ENCODE data around the gene SRGAP3. TPM values are rescaled to one million over a fixed set of nuclear protein-coding genes. Genes with fewer than 3 reads are reported as not detected.
A peak's percentile ranks its signal among the peaks of the same experiment; 100 is the strongest.

The SRGAP3 gene
- total RNA-seq, 1 experiment from 2014 or later: 5.9 TPM

DNA sequence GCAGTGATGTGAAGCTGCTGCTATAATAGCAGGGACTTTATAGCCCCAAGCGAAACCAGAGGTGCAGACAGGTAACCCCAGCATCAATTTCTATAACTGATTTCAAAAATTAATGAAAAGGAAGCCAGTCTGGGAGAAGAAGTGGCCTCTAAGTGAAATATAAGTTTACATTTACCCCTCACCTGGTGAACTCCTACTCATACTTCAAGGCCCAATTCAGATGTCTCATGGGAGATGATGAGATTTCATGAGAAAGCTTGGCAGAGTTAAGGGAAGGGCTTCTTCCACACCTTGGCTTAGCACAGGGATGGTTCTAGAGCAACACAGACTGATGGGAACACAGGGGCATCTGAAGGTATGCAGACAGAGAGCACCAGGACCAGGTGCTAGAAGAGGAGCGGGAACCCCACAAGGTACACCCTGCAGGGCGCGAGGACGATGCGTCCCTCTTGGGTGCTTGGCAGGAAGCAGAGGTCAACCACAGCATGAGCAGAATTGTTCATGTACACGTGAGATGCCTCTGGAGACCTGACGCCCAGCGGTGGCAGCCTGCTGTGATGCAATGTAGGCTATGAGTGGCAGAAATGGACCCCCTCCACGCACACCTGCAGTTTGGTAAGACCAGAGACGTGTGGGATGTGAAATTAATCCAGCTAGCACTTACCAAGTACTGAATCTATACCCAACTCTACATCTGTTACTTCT, 102.9 kb downstream of the SRGAP3 start:
- no peak for DNase-seq (ENCODE audit: low spot score)

DNA sequence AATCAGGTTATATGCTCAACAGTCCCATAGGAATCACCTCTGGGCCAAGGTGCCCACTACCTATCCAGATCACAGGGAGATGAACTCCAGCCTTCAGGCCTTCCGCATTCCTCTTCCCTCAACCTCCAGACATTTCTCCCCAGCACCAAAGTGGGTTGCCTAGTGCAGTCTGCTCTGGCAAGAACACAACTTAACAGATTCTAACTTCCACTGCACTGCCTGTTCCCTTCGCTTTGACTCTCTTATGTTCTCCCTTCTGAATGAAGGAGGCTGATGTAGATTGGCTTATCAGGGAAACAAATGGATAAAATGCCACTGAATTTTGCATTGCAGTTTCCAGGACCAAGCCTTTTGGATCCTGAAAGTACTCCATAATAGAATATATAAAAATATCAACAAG, 106.3 kb downstream of the SRGAP3 start:
- DNase-seq (ENCODE audit: low spot score): no peak

DNA sequence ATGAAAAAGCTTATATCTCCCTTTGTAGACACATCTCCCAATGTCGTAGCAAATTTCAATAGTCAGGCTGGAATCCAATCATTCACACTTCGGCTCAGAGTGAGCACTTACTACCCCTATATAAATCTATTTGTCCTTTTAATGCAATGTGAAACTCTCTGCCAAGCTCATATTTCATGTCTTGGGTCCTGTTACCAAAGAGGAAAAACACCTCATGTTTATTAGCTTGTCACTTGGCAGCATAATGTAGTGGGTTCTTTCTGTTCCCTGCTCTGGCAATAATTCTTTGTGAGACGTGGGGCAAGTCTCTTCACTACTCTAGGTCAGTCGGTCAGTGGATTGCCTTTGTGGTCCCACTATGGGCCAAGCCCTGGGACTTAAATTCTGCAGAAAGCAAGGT, 107.1 kb downstream of the SRGAP3 start:
- DNase-seq (ENCODE audit: low spot score): no peak

DNA sequence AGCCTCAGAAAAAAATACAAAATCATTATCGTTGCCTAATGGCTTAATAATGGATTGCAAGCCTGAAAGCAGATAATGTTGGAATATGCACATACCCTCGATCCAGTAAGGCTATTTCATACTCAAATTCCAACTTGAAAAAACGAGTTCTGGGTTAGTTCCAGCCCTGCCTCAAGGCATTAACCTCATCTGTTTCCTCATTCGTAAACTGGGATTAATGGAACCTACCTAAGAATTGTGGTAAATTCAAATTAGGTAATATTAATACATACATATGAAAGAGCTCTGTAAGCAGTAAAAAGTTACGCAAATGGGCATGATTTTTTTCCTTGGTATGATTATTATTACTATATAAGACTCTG, 107.5 kb downstream of the SRGAP3 start:
- DNase-seq (ENCODE audit: low spot score): no peak

DNA sequence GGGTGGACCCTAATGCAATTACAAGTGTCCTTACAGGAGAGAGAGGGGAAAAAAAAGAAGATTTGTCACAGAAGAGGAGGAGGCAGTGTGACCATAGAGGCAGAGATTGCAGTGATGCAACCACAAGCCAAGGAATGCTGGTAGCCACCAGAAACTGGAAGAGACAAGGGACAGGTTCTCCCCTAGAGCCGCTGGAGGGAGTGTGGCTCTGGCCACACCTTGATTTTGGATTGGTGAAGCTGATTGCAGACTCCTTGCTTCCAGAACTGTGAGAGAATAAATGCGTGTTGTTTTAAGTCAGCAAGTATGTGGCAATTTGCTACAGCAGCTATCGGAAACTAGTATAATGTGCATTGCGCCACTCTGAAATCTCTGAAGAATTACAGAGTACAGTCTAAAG, 110.1 kb downstream of the SRGAP3 start:
- DNase-seq (ENCODE audit: low spot score): no peak

DNA sequence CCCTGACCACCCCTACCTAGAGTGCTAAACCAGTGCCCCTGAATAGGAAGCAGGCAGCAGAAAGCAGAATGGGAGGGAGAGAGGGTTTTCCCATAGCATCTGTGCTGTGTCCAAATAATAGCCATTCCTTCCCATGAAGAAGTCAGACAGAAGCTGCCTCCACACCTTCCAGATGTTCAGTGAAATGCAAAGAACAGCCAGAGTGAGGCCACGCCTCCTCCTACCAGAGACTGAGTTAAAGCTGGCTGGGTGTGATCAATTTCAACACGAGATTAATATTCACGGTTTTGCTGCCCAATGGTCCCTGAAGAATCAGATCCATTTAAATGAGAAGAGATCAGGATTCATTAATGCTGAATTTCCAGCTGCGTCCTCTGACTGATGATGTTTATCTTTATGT, 111.8 kb downstream of the SRGAP3 start:
- no peak for DNase-seq (ENCODE audit: low spot score)

DNA sequence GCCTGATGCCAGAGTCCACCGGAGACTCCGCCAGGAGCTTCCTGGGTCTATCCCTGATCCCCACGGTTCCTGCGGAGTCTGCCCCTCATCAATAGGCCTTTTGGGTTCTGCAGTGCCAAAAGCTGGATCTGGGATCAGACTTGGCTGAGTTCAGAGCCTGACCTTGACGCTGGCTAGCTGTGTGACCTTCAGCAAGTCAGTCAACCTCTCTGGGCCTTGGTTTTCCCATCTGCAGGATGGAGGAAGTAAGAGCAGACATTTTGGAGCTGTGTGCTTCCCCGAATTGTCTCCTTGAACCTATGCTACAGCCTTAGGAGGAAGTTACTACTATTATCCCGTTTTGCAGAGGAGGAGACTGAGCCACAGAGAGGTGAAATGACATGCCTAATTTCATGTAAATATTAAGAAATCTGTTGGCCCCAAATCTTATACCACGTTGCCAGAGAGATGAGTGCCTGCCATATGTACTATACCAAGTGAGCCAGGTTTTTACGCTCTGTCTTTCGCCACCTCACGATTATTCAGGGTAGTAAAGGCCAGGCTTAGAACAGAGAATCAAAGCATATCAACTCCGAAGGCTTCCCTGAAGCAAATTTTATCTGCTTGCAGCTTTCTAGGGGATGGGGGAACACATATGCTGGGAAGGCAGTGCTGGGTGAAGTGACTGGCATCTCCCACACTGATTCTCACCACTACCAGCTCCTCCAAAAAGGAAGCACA, 112.5 kb downstream of the SRGAP3 start:
- DNase-seq (ENCODE audit: low spot score): no peak

DNA sequence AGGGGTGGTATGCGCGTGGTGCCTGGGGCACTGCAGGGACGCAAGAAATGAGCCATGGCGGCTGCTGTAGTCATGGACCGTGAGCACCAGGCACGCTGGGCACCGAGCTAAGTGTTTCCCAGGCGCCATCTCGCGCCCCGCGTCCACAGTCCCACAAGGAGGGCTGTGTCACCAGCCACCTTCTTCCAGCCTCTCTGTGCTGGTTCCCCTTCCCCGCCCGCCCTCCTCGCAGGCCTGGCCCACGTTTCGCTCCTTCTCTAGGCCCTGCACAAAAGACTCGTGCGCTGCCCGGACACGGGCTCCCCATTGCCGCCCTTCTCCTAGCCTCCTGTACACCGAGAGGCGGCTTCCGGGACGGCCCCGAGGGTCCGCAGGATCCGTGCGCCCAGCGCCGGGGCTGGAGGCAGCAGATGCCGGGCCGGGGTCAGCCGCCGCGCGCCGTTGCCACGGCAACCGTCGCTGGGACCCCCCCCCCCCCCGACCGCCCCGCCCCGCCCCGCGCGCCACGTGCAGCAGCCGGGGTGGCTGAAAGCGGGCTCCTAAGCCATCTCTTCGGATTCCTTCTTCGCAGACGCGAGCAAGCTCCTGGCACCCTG, 113.4 kb downstream of the SRGAP3 start:
- no peak for DNase-seq (ENCODE audit: low spot score)

DNA sequence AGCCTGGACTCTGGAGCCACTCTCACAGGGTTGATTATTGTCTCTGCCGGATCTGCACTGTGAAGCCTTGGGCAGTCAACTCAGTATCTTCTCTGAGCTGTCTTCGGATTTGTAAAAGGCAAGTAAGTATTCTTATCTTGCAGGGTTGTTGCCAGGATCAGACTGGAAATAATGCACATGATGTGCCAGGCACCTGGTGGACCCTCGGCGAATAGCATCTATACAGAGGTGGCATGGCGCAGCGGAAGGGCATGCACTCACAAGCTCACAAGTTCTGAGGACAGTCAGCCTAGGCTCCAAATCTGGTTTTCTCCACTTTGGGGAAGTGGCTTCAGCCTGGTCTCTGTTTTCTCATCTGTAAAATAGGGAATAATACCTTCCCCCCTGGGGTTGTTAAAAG, 113.9 kb downstream of the SRGAP3 start:
- no peak for DNase-seq (ENCODE audit: low spot score)

DNA sequence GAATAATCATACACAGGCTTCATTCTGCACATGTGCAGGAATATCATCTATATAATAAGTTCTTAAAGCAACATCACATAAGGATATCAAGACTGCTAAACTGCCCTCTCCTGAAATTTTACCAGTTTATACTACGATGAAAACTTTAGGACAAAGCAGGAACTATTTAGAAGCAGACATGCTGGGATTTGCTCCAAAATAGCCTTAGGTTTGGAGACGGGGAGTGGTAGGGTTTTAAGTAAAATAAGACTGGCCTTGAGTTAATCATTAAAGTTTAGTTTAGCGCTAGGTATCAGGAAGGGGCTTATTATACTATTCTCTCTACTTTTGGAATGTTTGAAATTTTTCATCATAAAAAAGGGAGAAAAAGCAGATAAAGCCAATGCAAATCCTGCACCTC, 115.8 kb downstream of the SRGAP3 start:
- no peak for DNase-seq (ENCODE audit: low spot score)

DNA sequence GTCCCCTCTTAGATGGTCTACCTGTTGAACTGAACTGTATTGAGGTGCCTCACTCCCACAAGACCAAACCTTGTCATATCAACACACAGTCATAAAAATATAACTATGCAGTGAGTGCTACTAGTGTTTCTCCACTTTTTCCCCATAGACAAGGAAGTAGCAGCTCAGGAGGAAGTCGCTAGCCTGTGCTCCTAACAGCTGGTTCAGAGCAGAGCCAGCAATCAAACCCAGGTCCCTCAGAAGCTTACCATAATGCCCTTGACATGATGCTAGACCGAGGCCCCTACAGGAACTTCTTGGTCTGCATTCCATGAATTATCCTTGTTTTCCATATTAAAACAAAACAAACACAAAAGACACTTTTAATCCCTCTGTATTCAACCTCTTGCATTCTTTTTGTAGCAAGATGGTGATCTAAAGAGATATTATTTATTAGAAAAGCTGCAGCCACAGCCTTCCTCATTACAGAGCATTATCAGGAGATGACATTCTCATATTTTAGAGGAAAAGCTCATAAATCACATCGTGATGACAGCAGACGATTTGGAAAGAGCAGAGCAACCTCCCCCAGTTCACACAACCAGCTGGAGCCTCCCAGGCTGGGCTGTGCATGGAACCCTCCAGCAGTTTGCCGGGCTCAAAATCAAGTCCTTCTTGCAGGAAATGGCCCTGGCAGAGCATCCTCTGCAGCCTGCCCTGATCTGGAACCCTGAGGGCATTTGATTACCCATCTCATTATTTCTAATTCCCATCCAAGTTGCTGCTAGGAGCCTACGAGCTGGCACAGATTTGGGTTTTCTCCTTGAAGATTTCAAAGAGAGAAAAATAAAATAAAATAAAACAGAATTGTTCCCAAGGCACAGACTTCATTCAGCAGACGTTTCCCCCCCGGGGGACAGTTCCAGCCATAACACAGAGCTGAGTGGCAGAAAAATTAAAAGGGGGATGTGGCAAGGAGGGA, 118.8 kb downstream of the SRGAP3 start:
- DNase-seq (ENCODE audit: low spot score): no peak

DNA sequence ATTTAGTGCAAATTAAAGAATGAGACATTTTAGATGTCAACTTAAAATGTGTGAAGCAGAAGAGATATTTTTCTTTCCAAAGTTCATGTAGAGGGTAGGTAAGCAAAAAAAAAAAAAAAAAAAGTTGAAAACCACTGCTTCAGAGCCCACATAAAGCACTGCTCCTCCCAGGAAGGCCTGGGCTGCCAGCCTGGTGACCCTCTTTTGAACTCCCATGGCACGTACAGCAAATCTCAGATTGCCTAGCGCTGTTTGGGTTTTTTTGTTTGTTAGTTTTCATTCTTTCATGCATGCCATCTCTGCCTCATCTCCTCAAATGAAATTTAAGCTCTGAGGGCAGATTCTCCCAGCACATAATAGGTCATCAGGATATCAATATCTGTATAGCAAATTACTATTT, 120.1 kb downstream of the SRGAP3 start:
- DNase-seq (ENCODE audit: low spot score): no peak

DNA sequence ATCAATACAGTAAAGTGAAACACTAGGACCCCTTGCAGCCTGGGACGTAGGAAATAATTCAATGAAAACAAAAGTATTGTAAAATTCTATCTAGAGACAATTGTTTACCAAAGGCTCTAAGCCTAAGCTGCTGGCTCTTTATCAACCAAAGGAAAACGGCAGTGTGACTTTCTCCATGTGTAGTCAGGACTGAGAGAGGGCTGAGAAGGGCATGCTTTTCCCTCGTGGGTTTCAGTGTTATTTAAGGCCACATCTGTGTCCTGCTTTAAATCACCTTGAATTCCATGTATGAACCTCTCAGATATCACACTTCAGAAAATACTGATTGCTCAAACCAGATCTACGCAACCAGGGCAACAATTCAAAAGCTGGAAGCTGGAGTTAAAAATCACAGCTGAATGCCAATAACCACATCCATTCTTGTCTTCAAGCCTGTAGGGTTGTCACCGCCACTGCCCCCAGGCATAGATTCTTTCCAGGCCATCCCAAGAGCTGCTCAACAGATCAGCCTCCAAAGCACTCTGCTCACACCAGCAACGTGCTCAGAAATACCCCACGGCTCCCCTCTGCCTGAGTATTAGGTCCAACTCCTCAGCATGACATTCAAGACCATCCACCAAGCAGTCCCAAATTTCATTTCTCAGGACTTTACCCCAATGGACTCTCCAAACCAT, 124.0 kb downstream of the SRGAP3 start:
- no peak for DNase-seq (ENCODE audit: low spot score)

DNA sequence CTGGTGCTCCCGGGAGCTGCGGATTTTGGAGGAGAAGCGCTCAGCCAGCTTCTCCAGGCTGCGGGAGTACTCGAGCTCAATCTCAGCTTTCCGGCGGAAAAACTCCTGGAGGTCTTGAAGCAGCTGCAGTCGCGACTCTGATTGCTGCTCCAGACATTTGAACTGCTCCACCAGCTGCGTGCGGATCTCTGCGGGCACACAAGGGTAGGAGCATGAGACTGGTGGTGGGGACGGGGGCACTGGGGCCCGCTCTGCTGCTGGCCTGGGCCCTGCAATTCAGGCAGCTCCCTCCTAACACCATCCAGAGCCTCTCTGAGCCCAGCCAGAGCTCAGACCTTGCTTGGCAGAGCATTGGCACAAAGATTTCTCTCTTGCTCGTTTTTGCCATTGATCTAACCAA, 124.7 kb downstream of the SRGAP3 start:
- no peak for DNase-seq (ENCODE audit: low spot score)

DNA sequence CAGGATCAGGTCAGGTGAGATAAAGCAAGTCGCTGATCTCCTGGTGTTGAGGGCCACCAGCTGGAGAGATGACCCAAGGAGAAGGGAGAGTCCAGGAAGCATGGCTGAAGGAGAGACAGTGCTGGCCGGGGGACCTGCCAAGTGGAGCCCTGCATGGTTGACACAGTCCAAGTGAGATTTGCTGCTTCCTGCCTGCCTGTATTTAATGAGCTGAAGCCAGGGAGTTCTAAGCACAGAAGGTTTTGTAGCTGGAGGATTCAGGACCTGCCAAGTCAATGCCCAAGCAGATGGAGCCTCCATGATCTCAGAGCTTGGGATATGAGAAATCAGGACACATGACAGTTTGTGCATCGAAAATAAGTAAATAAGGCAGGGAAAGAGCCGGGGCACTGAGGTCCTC, 125.6 kb downstream of the SRGAP3 start:
- no peak for DNase-seq (ENCODE audit: low spot score)

DNA sequence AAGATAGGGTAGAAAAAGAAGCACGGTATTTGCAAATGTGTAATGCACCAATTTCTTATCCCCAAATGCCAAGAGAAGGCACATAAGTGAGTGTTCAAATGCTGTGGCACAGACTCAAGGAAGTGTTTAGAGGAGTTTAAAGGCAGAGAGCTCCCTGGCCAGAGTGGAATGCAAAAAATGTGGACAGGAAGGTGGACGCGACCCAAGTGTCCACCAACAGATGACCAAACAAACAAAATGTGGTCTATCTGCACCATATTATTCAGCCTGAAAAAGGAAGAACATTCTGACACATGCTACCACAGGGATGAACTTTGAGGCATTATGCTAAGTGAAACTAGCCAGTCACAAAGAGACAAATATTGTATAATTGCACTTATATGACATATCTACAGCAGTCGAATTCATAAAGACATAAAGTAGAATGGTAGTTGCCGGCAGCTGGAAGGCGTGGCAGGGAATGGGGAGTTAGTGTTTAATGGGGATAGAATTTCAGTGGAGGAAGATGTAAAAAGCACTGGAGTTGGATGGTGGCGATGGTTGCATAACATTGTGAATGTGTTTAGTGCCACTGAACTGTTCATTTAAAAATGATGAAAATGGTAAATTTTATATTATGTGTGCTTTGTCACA, 126.6 kb downstream of the SRGAP3 start:
- DNase-seq (ENCODE audit: low spot score): peak; percentile 34

DNA sequence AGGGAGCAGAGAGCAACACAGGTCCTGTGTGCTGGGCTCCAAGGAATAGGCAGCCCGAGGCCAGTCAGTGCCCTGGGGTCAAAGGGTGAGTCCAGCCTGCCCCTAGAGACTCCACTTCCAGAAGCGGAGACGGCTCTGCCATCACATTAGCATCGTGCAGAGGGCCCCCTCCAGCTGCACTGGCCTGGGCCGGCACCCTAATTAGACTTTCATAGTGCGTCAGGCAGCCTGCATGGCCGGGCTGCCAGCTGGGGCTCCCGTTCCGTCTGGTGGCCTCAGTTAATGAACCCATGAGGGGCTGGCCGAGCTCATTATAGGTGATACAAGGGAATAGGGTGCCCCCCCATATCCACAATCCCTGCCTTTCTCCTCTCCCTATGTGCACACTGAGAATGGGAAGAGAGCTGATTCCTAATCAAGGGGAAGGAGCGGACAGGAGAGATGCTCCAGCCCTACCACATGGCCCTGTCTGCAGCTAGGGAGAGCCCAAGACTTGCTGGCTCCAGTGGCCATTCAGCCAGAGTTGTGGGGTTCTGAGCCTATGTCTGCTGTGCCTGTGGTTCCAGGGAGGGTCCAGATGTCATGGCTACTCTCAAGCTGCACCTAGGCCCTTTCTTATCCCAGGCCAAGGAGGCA, 128.0 kb downstream of the SRGAP3 start:
- no peak for DNase-seq (ENCODE audit: low spot score)

DNA sequence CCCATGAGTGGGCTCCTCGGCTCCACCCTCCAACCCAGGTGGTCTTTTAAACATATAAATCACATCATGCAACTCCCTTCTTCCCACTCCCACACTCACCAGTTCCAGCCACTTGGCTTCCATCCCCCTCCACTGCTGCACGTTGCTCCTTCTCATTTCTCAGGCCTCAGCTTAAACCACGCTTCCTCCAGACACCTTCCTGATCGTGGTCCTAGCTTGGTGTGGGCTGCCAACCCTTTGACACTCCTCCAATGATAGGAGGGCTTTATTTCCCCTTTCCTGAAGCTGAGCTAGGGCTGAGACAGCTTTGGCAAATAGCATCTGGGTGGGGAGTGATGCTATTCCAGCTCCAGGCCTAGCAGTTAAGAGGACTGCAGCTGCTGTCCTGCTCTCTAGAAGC, 130.1 kb downstream of the SRGAP3 start:
- no peak for DNase-seq (ENCODE audit: low spot score)

DNA sequence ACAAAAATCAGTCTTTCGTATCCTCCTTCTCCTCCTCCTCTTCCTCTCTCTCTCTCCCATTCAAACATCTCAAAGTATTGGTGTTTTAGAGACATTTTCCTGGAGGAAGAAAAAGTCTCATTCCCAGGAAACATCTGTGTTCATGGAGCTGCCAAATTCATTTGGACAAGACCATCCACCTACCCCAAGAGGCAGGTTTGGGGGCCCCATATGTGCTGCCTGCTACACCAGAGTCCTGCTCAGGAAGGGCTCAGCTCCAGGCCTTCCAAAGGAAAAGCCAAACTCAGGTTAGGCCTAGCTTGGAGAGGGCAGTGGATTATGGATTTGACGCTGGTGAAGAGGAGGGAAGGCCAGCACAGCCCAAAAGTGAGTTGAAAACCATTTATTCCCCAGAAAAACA, 131.2 kb downstream of the SRGAP3 start:
- DNase-seq (ENCODE audit: low spot score): no peak

DNA sequence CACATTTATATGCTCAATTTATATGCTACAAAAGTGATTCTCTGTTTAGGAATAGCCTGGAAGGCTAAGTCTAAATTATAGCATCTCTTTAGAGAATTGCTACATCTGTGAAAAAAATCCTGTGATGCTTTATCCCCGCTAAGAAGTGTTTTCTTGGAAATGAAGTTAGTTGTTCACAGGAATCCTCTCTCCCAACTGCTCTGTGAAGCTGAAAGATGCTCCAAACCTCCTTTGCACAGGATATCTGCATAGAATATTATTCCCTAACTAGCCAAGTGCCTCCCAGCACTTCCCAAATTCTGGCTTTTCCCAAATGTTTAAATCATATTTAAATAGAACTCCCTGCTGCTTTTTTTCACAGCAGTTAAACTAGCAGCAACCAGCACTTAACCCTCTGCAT, 132.2 kb downstream of the SRGAP3 start:
- no peak for DNase-seq (ENCODE audit: low spot score)

DNA sequence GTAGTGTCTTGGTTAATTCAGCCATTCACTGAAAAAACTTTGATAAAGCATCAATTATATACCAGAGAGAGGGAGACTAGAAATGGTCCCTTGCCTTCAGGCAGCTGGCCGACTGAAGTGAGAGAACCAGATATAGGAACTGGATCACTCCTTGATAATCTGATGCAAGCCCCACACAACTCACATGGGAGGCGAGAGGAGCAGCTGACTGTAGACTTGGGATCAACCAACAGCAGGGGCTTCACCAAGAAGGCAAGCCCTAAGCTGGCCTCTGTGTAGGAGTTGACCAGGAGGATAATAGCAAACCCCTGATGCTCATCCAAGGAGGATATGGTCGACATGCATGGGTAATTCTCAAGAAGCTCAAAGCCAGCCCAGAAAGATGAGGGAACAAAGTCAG, 133.1 kb downstream of the SRGAP3 start:
- no peak for DNase-seq (ENCODE audit: low spot score)

Measured in A172 (cell line).